Gastrocnemius medialis (tissue), 4 donors: ENCODE data around the gene GABRD. TPM values are rescaled to one million over a fixed set of nuclear protein-coding genes. Genes with fewer than 3 reads are reported as not detected.

Experiments used
- ATAC-seq, 2 donors: fragments of 150-250 bp; one replicate each; pipeline ENCODE4 v1.9.1; 2016
- DNase-seq, 2 donors: peaks; one replicate each; pipeline ENCODE4 v3.0.0-alpha.2; 2019
- H3K27ac ChIP-seq, 4 donors: fragments of 200-600 bp; sonication (generic); 1 replicate in 1 of 4; 2 replicates in 3 of 4; pipeline ENCODE4 v1.5.1; 2016 to 2018; ENCODE audit warnings: mild to moderate bottlenecking in 2 of 4, moderate library complexity in 1 of 4
- H3K27me3 ChIP-seq, 3 donors: fragments of 200-600 bp; sonication (generic) in 2 of 3; 1 replicate in 1 of 3; 2 replicates in 2 of 3; pipeline versions ENCODE4 v1.5.1 to v1.6.0; 2016 to 2019; ENCODE audit warnings: mild to moderate bottlenecking in 1 of 3, moderate library complexity in 1 of 3
- H3K36me3 ChIP-seq, 2 donors: fragments of 200-600 bp; sonication (generic) in 1 of 2; one replicate each; pipeline ENCODE4 v1.5.1; 2017 to 2018
- H3K4me1 ChIP-seq, 2 donors: fragments of 200-600 bp; sonication (generic) in 1 of 2; one replicate each; pipeline ENCODE4 v1.5.1; 2016 to 2017; ENCODE audit warnings: mild to moderate bottlenecking in 2 of 2
- H3K4me3 ChIP-seq, 4 donors: fragments of 200-600 bp; sonication (generic) in 3 of 4; 1 replicate in 1 of 4; 2 replicates in 3 of 4; pipeline ENCODE4 v1.5.1; 2016 to 2019; ENCODE audit warnings: mild to moderate bottlenecking in 2 of 4
- H3K9me3 ChIP-seq, 3 donors: fragments of 200-600 bp; sonication (generic) in 2 of 3; 1 replicate in 1 of 3; 2 replicates in 2 of 3; pipeline ENCODE4 v1.5.1; 2016 to 2019
- CTCF ChIP-seq, 5 experiments: fragments of 450-650 bp in 3 of 5; fragments of 200-600 bp in 2 of 5; sonication (generic) in 2 of 5; IDR thresholded peaks in 4 of 5; conservative IDR thresholded peaks in 1 of 5; 1 replicate in 4 of 5; 2 replicates in 1 of 5; pipeline ENCODE4 v1.5.1; 2016 to 2019; ENCODE audit warnings: antibody characterized with exemption in 5 of 5, mild to moderate bottlenecking in 3 of 5, moderate library complexity in 3 of 5
- POLR2A ChIP-seq, 2 donors: fragments of 450-650 bp; IDR thresholded peaks; one replicate each; pipeline ENCODE4 v1.6.1; 2017; ENCODE audit warnings: antibody characterized with exemption in 2 of 2, mild to moderate bottlenecking in 2 of 2, moderate library complexity in 2 of 2
- in situ Hi-C, 4 donors: fragments of 200-750 bp; cut with MboI; loops; one replicate each; pipeline versions ENCODE4 v1.15.0 to v1.8.0; 2017; ENCODE audit warnings: low sequenced_read_pairs in 4 of 4
- intact Hi-C: fragments of 100-400 bp; cut with DNase I; formaldehyde crosslinking; loops from one replicate; pipeline ENCODE4 v1.15.1; 2023; ENCODE audit warnings: low total_unique reads
- total RNA-seq, 4 donors: library from RNA; depleted of rRNA; stranded (reverse); fragments of >200 nt; gene quantifications; one replicate each; pipeline versions ENCODE4 v1.1.0 to v1.2.3, GENCODE V29; 2016

Gene GABRD
- total RNA-seq, 4 donors from 2014 or later: 1.9 TPM; not detected in 3

- no peak overlapping the region for H3K4me3 ChIP-seq
- H3K36me3 ChIP-seq: no peaks in the 10 kb centered on the region
- peak in 1 of 2 donors; percentile 22 for DNase-seq
- no peak for TF ChIP-seq CTCF (IDR thresholded peaks at IDR 0.05 in 4 of 5, conservative IDR thresholded peaks at IDR 0.05 in 1 of 5)
- no peak for TF ChIP-seq POLR2A (IDR thresholded peaks at IDR 0.05)
- intact Hi-C loops: no loop called here
- H3K27me3 ChIP-seq: peaks cover 21 to 33% (median 28%) of the 10 kb centered on the region in 3 donors
- no peaks in the 10 kb centered on the region for H3K4me1 ChIP-seq
- ATAC-seq: no peak
- in situ Hi-C loops: no loop called here
- H3K9me3 ChIP-seq: no peaks in the 10 kb centered on the region
- peak overlapping the region; percentile 5 to 66 (median 52) for H3K27ac ChIP-seq
Measured at GRCh38 chr1:1989102-1989542, 30.0 kb upstream of the GABRD start.

GRCh38 chr1:1989789-1990188 lies 29.4 kb upstream of the GABRD start:
- ATAC-seq: peak in 1 of 2 donors; percentile 33
- peaks cover 22 to 38% (median 28%) of the 10 kb centered on the region in 3 donors for H3K27me3 ChIP-seq
- H3K4me3 ChIP-seq: no peak overlapping the region
- in situ Hi-C loops: no loop called here
- DNase-seq: no peak
- no peaks in the 10 kb centered on the region for H3K9me3 ChIP-seq
- H3K27ac ChIP-seq: peak overlapping the region; percentile 5 to 66 (median 52)
- H3K36me3 ChIP-seq: no peaks in the 10 kb centered on the region
- no peak for TF ChIP-seq POLR2A (IDR thresholded peaks at IDR 0.05)
- TF ChIP-seq CTCF (IDR thresholded peaks at IDR 0.05 in 4 of 5, conservative IDR thresholded peaks at IDR 0.05 in 1 of 5): no peak
- no peaks in the 10 kb centered on the region for H3K4me1 ChIP-seq
- intact Hi-C loops: no loop called here

GRCh38 chr1:1990222-1990621 lies 28.9 kb upstream of the GABRD start:
- intact Hi-C loops (no loop called here), in situ Hi-C loops (no loop called here)
- peak overlapping the region; percentile 5 to 66 (median 52) for H3K27ac ChIP-seq
- H3K9me3 ChIP-seq: no peaks in the 10 kb centered on the region
- H3K36me3 ChIP-seq: no peaks in the 10 kb centered on the region
- peaks cover 26 to 38% (median 28%) of the 10 kb centered on the region in 3 donors for H3K27me3 ChIP-seq
- TF ChIP-seq POLR2A (IDR thresholded peaks at IDR 0.05) (no peak), CTCF (IDR thresholded peaks at IDR 0.05 in 4 of 5, conservative IDR thresholded peaks at IDR 0.05 in 1 of 5) (no peak)
- no peaks in the 10 kb centered on the region for H3K4me1 ChIP-seq
- DNase-seq (no peak), ATAC-seq (no peak)
- H3K4me3 ChIP-seq: no peak overlapping the region

GRCh38 chr1:1994536-1994935 lies 24.6 kb upstream of the GABRD start:
- TF ChIP-seq CTCF (IDR thresholded peaks at IDR 0.05 in 4 of 5, conservative IDR thresholded peaks at IDR 0.05 in 1 of 5) (no peak), POLR2A (IDR thresholded peaks at IDR 0.05) (no peak)
- DNase-seq: no peak
- no peak overlapping the region for H3K4me3 ChIP-seq
- no peak for ATAC-seq
- no peaks in the 10 kb centered on the region for H3K4me1 ChIP-seq
- peaks cover 8 to 39% (median 16%) of the 10 kb centered on the region in 3 donors for H3K27me3 ChIP-seq
- H3K9me3 ChIP-seq: no peaks in the 10 kb centered on the region
- in situ Hi-C loops: no loop called here
- intact Hi-C loops: no loop called here
- H3K36me3 ChIP-seq: no peaks in the 10 kb centered on the region
- H3K27ac ChIP-seq: no peak overlapping the region

GRCh38 chr1:1996207-1996651 lies 22.9 kb upstream of the GABRD start:
- no peak for DNase-seq
- ATAC-seq: no peak
- H3K27me3 ChIP-seq: peaks cover 0 to 28% (median 8%) of the 10 kb centered on the region in 3 donors
- H3K4me1 ChIP-seq: no peaks in the 10 kb centered on the region
- TF ChIP-seq CTCF (IDR thresholded peaks at IDR 0.05 in 4 of 5, conservative IDR thresholded peaks at IDR 0.05 in 1 of 5): no peak
- no peak for TF ChIP-seq POLR2A (IDR thresholded peaks at IDR 0.05)
- intact Hi-C loops: no loop called here
- no peak overlapping the region for H3K4me3 ChIP-seq
- H3K9me3 ChIP-seq: no peaks in the 10 kb centered on the region
- H3K36me3 ChIP-seq: no peaks in the 10 kb centered on the region
- in situ Hi-C loops: no loop called here
- no peak overlapping the region for H3K27ac ChIP-seq
